ENCODE results near the gene PRKCA. TPM values are rescaled to one million over a fixed set of nuclear protein-coding genes. Genes with fewer than 3 reads are reported as not detected.
A peak's percentile ranks its signal among the peaks of the same experiment; 100 is the strongest.

PRKCA gene
- total RNA-seq, 4 donors from 2014 or later, result 55.8 to 90.7 (median 66.7) TPM

- Histone ChIP-seq H3K27me3 (no peaks in the 10 kb centered on the region), H3K36me3 (peaks cover 0 to 63% (median 0%) of the 10 kb centered on the region in 3 donors), H3K4me3 (no peak overlapping the region), H3K27ac (peak overlapping the region in 2 of 4 donors; percentile 17 to 34), H3K9me3 (no peaks in the 10 kb centered on the region), H3K4me1 (peaks cover 0 to 6% (median 0%) of the 10 kb centered on the region in 4 donors)
- 74 to 77% methylated on average over 10 of the region's 10 CpGs for WGBS, 2 donors
- no peak for DNase-seq (ENCODE audit: low spot score in 2 of 2)
- no peak for TF ChIP-seq CTCF (IDR thresholded peaks at IDR 0.05)
- no peak for TF ChIP-seq EP300 (IDR thresholded peaks at IDR 0.05)
- no peak for TF ChIP-seq POLR2A (IDR thresholded peaks at IDR 0.05)
Measured at GRCh38 chr17:66799849-66800537, 497.6 kb downstream of the PRKCA start.

- Histone ChIP-seq H3K27ac (no peak overlapping the region), H3K36me3 (peaks cover 0 to 57% (median 0%) of the 10 kb centered on the region in 3 donors), H3K27me3 (no peaks in the 10 kb centered on the region), H3K4me1 (peaks cover 0 to 6% (median 0%) of the 10 kb centered on the region in 4 donors), H3K9me3 (no peaks in the 10 kb centered on the region), H3K4me3 (no peak overlapping the region)
- no peak for TF ChIP-seq CTCF (IDR thresholded peaks at IDR 0.05)
- TF ChIP-seq EP300 (IDR thresholded peaks at IDR 0.05), result no peak
- no peak for TF ChIP-seq POLR2A (IDR thresholded peaks at IDR 0.05)
- WGBS, 2 donors, result 71 to 73% methylated on average over 18 to 19 of the region's 19 CpGs
- DNase-seq (ENCODE audit: low spot score in 2 of 2), result no peak
Measured at GRCh38 chr17:66803474-66803951, 501.1 kb downstream of the PRKCA start.

- H3K4me1 ChIP-seq, result peaks cover 0 to under 1% (median 0%) of the 10 kb centered on the region in 4 donors
- H3K27ac ChIP-seq, result no peak overlapping the region
- 40 to 60% methylated on average over 10 of the region's 10 CpGs for WGBS, 2 donors
- no peaks in the 10 kb centered on the region for H3K27me3 ChIP-seq
- TF ChIP-seq CTCF (IDR thresholded peaks at IDR 0.05), result no peak
- no peak for TF ChIP-seq POLR2A (IDR thresholded peaks at IDR 0.05)
- no peak for TF ChIP-seq EP300 (IDR thresholded peaks at IDR 0.05)
- DNase-seq (ENCODE audit: low spot score in 2 of 2), result no peak
- peaks cover 0 to 57% (median 0%) of the 10 kb centered on the region in 3 donors for H3K36me3 ChIP-seq
- no peak overlapping the region for H3K4me3 ChIP-seq
- H3K9me3 ChIP-seq, result no peaks in the 10 kb centered on the region
Measured at GRCh38 chr17:66805567-66805966, 503.2 kb downstream of the PRKCA start.

GRCh38 chr17:66807182-66807581 is 504.8 kb downstream of the PRKCA start:
- H3K9me3 ChIP-seq, result no peaks in the 10 kb centered on the region
- H3K4me1 ChIP-seq, result no peaks in the 10 kb centered on the region
- WGBS, 2 donors, result 70 to 73% methylated on average over 7 to 10 of the region's 10 CpGs
- no peaks in the 10 kb centered on the region for H3K27me3 ChIP-seq
- no peak for DNase-seq (ENCODE audit: low spot score in 2 of 2)
- H3K36me3 ChIP-seq, result peaks cover 0 to 45% (median 0%) of the 10 kb centered on the region in 3 donors
- no peak overlapping the region for H3K4me3 ChIP-seq
- no peak overlapping the region for H3K27ac ChIP-seq
- no peak for TF ChIP-seq CTCF (IDR thresholded peaks at IDR 0.05)

- no peak for TF ChIP-seq CTCF (IDR thresholded peaks at IDR 0.05)
- no peak for TF ChIP-seq POLR2A (IDR thresholded peaks at IDR 0.05)
- TF ChIP-seq EP300 (IDR thresholded peaks at IDR 0.05), result no peak
- 80 to 83% methylated on average over 5 of the region's 5 CpGs for WGBS, 2 donors
- H3K27me3 ChIP-seq, result no peaks in the 10 kb centered on the region
- no peak for DNase-seq (ENCODE audit: low spot score in 2 of 2)
- H3K4me1 ChIP-seq, result no peaks in the 10 kb centered on the region
- H3K4me3 ChIP-seq, result no peak overlapping the region
- no peaks in the 10 kb centered on the region for H3K9me3 ChIP-seq
- peaks cover 0 to 27% (median 0%) of the 10 kb centered on the region in 3 donors for H3K36me3 ChIP-seq
- H3K27ac ChIP-seq, result no peak overlapping the region
Measured at GRCh38 chr17:66809408-66809807, 507.0 kb downstream of the PRKCA start.
